Omental fat pad (tissue), 4 donors: ENCODE measurements around the gene MGAT4A. TPM values are rescaled to one million over a fixed set of nuclear protein-coding genes. Genes with fewer than 3 reads are reported as not detected.

Experiments
- ATAC-seq: fragments of 150-250 bp; one replicate; pipeline ENCODE4 v1.9.1; 2016; ENCODE audit warnings: mild to moderate bottlenecking, moderate library complexity; ENCODE audit not compliant: low FRiP score
- DNase-seq: peaks from one replicate; pipeline ENCODE4 v3.0.0-alpha.2; 2019; ENCODE audit warnings: low spot score
- CTCF ChIP-seq, 3 donors: fragments of 450-650 bp; IDR thresholded peaks; one replicate each; pipeline ENCODE4 v1.5.1; 2016 to 2017; ENCODE audit warnings: antibody characterized with exemption in 3 of 3, mild to moderate bottlenecking in 3 of 3, moderate library complexity in 2 of 3
- total RNA-seq, 4 donors: library from RNA; depleted of rRNA; stranded (reverse); fragments of >200 nt; gene quantifications; one replicate each; pipeline ENCODE4 v1.1.0, GENCODE V29; 2016

Gene MGAT4A
- total RNA-seq, 4 donors from 2014 or later = 20.1 to 93.7 (median 43.2) TPM

GRCh38 chr2:98571796-98572195 lies 159.1 kb downstream of the MGAT4A start:
- ATAC-seq (no peak), DNase-seq (no peak)
- no peak for TF ChIP-seq CTCF (IDR thresholded peaks at IDR 0.05)

- DNase-seq (no peak), ATAC-seq (no peak)
These were observed 159.7 kb downstream of the MGAT4A start for GRCh38 chr2:98571121-98571701.

GRCh38 chr2:98570356-98570755 lies 160.6 kb downstream of the MGAT4A start:
- TF ChIP-seq CTCF (IDR thresholded peaks at IDR 0.05) = no peak
- no peak for DNase-seq
- no peak for ATAC-seq

More at GRCh38 chr2:98571121-98571701, 159.7 kb downstream of the MGAT4A start:
- no peak for TF ChIP-seq CTCF (IDR thresholded peaks at IDR 0.05)

- ATAC-seq (no peak), DNase-seq (no peak)
- TF ChIP-seq CTCF (IDR thresholded peaks at IDR 0.05) = no peak
These were observed 161.0 kb downstream of the MGAT4A start for GRCh38 chr2:98569915-98570314.

GRCh38 chr2:98569197-98569793 lies 161.6 kb downstream of the MGAT4A start:
- TF ChIP-seq CTCF (IDR thresholded peaks at IDR 0.05) = no peak
- ATAC-seq (no peak), DNase-seq (peak; percentile 38)

Other genes starting within 250 kb of the MGAT4A start
- gene COA5, start 122.6 kb downstream of the MGAT4A start, total RNA-seq = 10 to 100 TPM; 17.6 to 40.0 (median 21.6) TPM
- gene UNC50, start 122.5 kb downstream of the MGAT4A start, total RNA-seq = 10 to 100 TPM; 32.9 to 56.4 (median 49.7) TPM
- gene CRACDL, start 205.1 kb upstream of the MGAT4A start, total RNA-seq = 10 to 100 TPM in 1 of 4 donors, 1 to 10 TPM in 3; 5.7 to 11.8 (median 9.5) TPM